NCI-H226 (cell line): ENCODE data around the gene OR10X1.

Experiments used
- DNase-seq: peaks from one replicate; pipeline ENCODE4 v3.0.0-alpha.2; 2015

OR10X1 gene, protein sequence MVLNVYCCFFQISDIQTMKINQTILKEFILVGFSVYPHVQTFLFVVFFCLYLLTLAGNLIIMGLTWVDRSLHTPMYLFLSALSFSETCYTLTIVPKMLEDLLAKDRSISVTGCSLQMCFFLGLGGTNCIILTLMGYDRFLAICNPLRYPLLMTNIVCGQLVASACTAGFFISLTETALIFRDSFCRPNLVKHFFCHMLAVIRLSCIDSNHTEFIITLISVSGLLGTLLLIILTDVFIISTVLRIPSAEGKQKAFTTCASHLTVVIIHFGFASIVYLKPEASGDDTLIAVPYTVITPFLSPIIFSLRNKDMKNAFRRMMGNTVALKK

DNA sequence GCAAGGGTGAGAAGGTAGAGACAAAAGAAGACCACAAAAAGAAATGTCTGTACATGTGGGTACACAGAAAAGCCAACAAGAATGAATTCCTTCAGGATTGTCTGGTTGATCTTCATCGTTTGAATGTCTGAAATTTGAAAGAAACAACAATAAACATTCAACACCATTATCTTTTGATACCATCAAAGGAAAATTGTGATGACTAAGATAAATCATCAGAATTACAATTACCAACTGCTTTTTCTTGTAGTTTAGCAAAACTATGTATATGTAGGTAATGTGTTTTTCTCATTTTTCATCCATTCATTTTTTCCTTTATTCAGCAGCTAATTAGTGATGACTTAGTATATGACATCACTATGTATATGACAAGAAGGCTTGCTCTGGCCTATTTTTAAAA lies at the start of gene OR10X1:
Gene OR10X1 (minus strand): TSS at position 167 of the 400 bp plus-strand sequence. CDS start 0 bp downstream, at position 167.
- DNase-seq = no peak

DNA sequence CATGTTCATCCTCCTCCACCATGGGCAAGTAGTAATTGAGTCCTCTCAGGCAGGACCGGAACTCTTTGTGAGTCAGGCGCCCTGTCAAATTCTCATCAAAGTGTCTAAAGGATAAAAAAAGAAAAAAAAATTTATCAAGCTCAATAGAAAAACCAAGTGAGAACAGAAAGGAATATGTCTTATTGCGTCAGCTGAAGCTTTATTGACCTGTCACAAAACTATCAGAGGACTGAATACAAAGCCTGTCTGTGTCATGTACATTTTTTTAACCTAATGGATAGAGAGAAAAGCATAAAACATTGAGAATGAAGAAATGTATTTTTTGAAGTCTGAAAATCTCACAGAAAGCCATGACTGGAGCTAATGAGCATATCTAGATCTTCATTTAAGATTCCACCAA lies 34.1 kb upstream of the OR10X1 start:
- no peak for DNase-seq

DNA sequence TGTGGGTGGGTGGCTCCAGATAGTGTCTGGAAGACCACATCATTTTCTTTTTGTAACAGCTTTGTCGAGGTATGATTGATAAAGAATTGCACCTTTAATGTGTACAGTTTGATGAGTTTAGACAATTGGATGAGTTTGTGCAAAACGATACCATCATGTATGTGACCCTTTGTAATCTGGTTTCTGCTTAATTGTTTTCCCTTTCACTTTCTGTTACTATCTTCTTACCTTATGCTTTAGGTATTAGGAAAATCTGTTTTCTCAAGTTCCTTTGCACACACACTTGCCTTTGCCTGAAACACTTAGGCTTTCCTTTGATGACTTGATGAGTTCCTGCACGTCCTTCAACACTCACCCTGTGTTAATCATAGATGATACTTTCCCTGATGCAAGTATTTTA lies 32.2 kb upstream of the OR10X1 start:
- no peak for DNase-seq

- no peak for DNase-seq
These were observed 27.6 kb upstream of the OR10X1 start for GRCh38 chr1:158607296-158607695.

DNA sequence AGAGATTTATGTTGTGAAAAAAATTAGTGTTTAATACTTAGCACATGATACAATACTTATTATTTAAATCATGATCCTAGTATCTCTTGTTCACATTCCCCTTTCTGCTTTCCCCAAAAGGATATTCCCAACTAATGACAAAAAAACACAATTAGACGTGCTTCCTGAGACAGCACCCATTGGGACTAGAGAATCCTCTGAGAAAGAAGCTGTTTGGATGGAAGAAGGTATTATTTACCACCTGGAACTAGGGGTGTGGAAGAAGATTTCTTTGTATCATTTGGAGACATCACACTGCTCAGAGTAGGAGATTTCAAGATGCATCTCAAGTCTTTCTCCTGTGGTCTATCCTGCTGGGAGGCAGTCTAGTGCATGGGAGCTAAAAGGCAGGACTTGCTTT lies 25.3 kb upstream of the OR10X1 start, which contains the start of gene OR10Z1:
Gene OR10Z1 (plus strand): TSS at position 301 of the 400 bp plus-strand sequence. CDS start 1,171 bp downstream, outside the sequence.
- DNase-seq = no peak

- no peak for DNase-seq
These were observed 21.0 kb upstream of the OR10X1 start for GRCh38 chr1:158600735-158601134.

DNA sequence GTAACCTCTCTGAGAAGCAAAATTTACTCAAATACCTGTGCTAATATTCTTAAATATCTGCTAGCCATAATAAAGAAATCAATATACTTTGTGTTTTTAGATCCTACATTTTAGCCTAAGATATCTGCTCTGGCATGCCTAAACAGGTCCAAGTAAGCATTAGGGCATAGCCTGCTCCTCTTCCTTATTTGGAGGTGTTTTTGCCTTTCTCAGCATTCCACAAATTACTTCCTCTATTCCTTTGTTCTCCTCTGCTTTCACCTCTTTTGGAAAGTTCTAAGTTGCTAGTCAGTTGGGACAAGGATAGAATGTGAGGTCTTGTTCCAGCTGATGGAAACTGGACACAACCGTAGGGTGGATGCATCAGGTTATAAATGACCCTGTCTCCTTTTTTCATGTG lies 7.2 kb upstream of the OR10X1 start:
- no peak for DNase-seq

GRCh38 chr1:158583962-158584361 lies 4.3 kb upstream of the OR10X1 start:
- DNase-seq = no peak

GRCh38 chr1:158577561-158577960 lies 2.1 kb downstream of the OR10X1 start:
- DNase-seq = no peak

DNA sequence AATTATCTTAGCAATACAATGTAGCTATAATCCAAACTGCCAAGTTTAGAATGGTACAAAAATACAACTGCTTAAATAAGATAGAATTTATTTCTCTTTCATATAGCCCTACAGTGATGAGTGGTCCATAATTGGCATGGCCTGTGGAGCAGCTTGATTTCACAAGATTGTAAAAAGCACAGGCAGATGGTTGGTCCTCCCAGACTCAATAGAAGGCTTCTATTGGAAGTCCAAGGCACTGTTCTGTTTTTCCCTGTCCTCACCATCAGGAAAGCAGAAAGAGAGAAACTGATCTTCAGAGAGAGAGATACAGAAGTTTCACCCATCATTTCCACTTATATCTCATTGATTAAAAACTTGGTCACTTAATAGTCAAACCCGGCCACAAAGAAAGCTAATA lies 7.5 kb downstream of the OR10X1 start:
- DNase-seq = no peak

DNA sequence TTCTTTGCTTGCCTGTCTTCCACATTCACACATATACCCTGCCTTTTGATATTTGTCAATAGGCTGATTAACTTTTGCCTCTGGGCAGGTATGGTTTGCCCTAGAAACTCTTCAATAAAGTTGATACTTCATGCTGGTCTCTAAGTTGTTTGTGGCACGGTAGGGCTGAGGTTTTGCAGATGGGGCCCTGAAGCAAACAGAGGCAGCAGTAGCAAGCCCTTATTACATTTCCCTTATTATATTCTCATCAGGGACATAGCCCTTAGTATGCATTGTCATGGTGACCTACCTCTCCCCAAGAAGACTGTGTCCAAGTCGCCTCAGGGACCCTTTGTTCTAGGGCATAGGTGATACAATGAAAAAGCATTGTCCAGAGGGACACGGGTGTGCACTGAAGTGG lies 9.2 kb downstream of the OR10X1 start, which contains the start of gene OR6P1:
Gene OR6P1 (minus strand): TSS at position 101 of the 400 bp plus-strand sequence. CDS start 6,976 bp downstream, outside the sequence.
- no peak for DNase-seq

- no peak for DNase-seq
These were observed 15.1 kb downstream of the OR10X1 start for GRCh38 chr1:158564608-158565007.

DNA sequence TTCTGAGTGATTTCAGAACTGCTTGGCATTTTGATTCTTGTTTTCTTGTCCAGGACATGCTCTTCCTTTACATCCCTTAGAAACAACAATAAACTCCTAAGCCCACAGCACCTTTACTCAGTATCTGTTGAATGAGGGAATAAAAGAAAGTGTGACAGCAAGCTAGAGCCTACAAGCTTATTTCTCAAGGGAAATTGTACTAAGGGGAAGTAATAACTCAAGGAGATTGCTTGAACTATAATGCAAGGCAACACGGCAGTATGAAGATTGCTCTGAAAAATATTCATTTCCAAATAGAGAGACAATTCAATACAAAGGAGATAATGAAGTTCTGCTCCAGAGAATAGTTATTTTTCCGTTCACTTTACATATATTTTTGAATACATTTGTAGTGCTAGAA lies 15.8 kb downstream of the OR10X1 start:
- DNase-seq = no peak

GRCh38 chr1:158559696-158560095 lies 20.0 kb downstream of the OR10X1 start:
- no peak for DNase-seq

DNA sequence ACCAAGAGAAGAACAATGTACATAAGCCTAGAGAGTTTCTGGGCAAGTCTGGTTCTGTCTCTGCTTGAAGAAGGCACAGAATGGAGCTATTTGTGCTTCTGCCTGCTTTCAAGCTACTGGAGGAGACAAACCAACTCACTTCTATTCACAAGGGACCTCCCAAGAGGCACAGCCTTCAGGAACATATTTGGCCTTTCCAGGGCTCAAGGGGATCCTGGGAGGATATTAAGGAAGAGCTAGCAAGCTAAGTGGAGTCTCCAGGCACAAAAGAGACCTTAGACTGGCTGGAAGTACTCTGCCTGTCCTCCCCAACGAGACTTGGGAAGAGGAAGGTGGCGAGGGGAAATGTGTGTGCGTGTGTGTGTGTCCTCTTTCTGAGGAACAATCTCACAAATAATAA lies 25.3 kb downstream of the OR10X1 start, which contains the start of gene OR6Y1:
Gene OR6Y1 (minus strand): TSS at position 54 of the 400 bp plus-strand sequence. CDS start 6,300 bp downstream, outside the sequence.
- DNase-seq = no peak

DNA sequence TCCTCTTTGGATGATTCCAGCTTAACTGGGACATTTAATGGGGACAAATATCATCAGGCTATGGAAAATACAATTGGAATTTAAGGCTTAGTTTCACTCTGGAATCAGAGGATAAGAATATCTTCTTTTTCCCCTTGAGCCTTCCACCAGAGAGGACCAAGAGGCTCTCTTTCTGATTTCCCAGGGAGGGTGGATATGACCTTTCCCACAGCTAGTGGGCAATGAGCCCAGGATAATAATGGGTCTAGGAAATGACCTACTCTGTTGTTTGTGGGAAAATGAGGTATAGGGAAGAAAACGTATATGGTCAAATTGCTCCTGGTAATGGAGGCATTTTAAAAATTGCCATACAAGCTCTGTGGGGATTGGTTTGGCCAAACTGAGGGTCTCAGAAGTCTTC lies 27.4 kb downstream of the OR10X1 start:
- DNase-seq = no peak

- DNase-seq = no peak
These were observed 32.2 kb downstream of the OR10X1 start for GRCh38 chr1:158547533-158547932.

- DNase-seq = no peak
These were observed 42.1 kb downstream of the OR10X1 start for GRCh38 chr1:158537609-158538008.

DNA sequence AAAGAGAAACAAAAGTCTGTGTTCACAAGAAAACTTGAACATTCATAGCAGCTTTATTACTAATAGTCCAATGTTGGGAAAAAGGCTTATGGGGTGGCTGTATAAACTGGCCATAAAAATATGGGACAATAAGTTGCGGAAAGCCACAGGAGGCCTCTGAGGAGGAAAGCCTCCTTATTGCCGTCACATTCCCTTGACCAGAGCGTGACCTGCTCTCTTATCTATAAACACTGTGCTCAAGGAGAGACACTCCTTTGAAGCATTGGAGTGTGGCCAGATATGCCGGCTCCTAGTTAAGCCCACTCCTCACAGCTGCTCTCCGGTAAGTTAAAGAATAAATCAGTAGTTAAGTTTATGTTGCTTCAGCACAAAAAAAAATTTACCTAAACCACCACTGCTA lies 45.2 kb downstream of the OR10X1 start:
- no peak for DNase-seq
